SK-N-SH treated with all-trans-retinoic acid at 6 μM for 48 hours (cell line): ENCODE data around the gene SYNJ2.

ENCODE experiments used
- ATAC-seq: fragments of 200-7000 bp; cut with Tn5 transposase; 3 replicates; pipeline ENCODE4 v1.9.1; 2020; ENCODE audit warnings: mild to moderate bottlenecking, moderate library complexity
- ARNTL ChIP-seq: fragments of 450-650 bp; formaldehyde crosslinking; IDR thresholded peaks from 2 replicates; pipeline ENCODE4 v1.5.0; 2020; ENCODE audit warnings: low read depth, mild to moderate bottlenecking, moderate library complexity, borderline replicate concordance
- BACH2 ChIP-seq: fragments of 250-450 bp; sonication (Bioruptor Pico); IDR thresholded peaks from 2 replicates; pipeline ENCODE4 v1.9.0; 2021; ENCODE audit warnings: mild to moderate bottlenecking, borderline replicate concordance
- CREB5 ChIP-seq: fragments of 250-450 bp; sonication (Bioruptor Pico); IDR thresholded peaks from 2 replicates; pipeline ENCODE4 v1.5.1; 2020; ENCODE audit warnings: low read depth, mild to moderate bottlenecking, moderate library complexity
- ESRRG ChIP-seq: fragments of 250-450 bp; sonication (Bioruptor Pico); IDR thresholded peaks from 2 replicates; pipeline ENCODE4 v1.6.1; 2021; ENCODE audit warnings: mild to moderate bottlenecking
- GLIS3 ChIP-seq: fragments of 250-450 bp; sonication (Bioruptor Pico); IDR thresholded peaks from 2 replicates; pipeline ENCODE4 v1.5.0; 2020; ENCODE audit warnings: mild to moderate bottlenecking, moderate library complexity
- ISL1 ChIP-seq: fragments of 250-450 bp; sonication (Bioruptor Pico); IDR thresholded peaks from 2 replicates; pipeline ENCODE4 v2.1.2; 2022; ENCODE audit warnings: mild to moderate bottlenecking, moderate library complexity
- OSR1 ChIP-seq: fragments of 250-450 bp; sonication (Bioruptor Pico); IDR thresholded peaks from 2 replicates; pipeline ENCODE4 v1.8.0; 2022; ENCODE audit warnings: moderate library complexity, mild to moderate bottlenecking, inconsistent platforms
- PATZ1 ChIP-seq: fragments of 250-450 bp; sonication (Bioruptor Pico); IDR thresholded peaks from 2 replicates; pipeline ENCODE4 v1.8.0; 2020; ENCODE audit warnings: mild to moderate bottlenecking, moderate library complexity, borderline replicate concordance
- POU6F1 ChIP-seq: fragments of 250-450 bp; sonication (Bioruptor Pico); IDR thresholded peaks from 2 replicates; pipeline ENCODE4 v1.8.0; 2021; ENCODE audit warnings: low read depth, mild to moderate bottlenecking, moderate library complexity, borderline replicate concordance
- PPARA ChIP-seq: fragments of 250-450 bp; sonication (Bioruptor Pico); IDR thresholded peaks from 2 replicates; pipeline ENCODE4 v1.5.0; 2020; ENCODE audit warnings: mild to moderate bottlenecking, borderline replicate concordance
- RARB ChIP-seq: fragments of 250-450 bp; sonication (Bioruptor Pico); IDR thresholded peaks from 2 replicates; pipeline ENCODE4 v1.8.0; 2021; ENCODE audit warnings: mild to moderate bottlenecking, moderate library complexity
- SNAI2 ChIP-seq: fragments of 250-450 bp; sonication (Bioruptor Pico); IDR thresholded peaks from 2 replicates; pipeline ENCODE4 v1.5.0; 2020; ENCODE audit warnings: mild to moderate bottlenecking, moderate library complexity
- TOX ChIP-seq: fragments of 250-450 bp; sonication (Bioruptor Pico); IDR thresholded peaks from 2 replicates; pipeline ENCODE4 v1.8.0; 2021; ENCODE audit warnings: mild to moderate bottlenecking, moderate library complexity, borderline replicate concordance
- TSHZ2 ChIP-seq: fragments of 250-450 bp; sonication (Bioruptor Pico); IDR thresholded peaks from 2 replicates; pipeline ENCODE4 v1.5.0; 2020; ENCODE audit warnings: mild to moderate bottlenecking, moderate library complexity
- ZC3H10 ChIP-seq: fragments of 250-450 bp; sonication (Bioruptor Pico); IDR thresholded peaks from 2 replicates; pipeline ENCODE4 v1.5.1; 2021; ENCODE audit warnings: mild to moderate bottlenecking, moderate library complexity
- ZNF565 ChIP-seq: fragments of 450-650 bp; formaldehyde crosslinking; conservative IDR thresholded peaks from 2 replicates; pipeline ENCODE4 v1.5.0; 2020; ENCODE audit warnings: low read depth, mild to moderate bottlenecking, moderate library complexity
- ZNF70 ChIP-seq: fragments of 450-650 bp; formaldehyde crosslinking; IDR thresholded peaks from 2 replicates; pipeline ENCODE4 v1.5.0; 2020; ENCODE audit warnings: mild to moderate bottlenecking, moderate library complexity
- ZNF8 ChIP-seq: fragments of 450-650 bp; formaldehyde crosslinking; IDR thresholded peaks from 2 replicates; pipeline ENCODE4 v1.5.0; 2020; ENCODE audit warnings: mild to moderate bottlenecking, moderate library complexity

SYNJ2 gene

GRCh38 chr6:158086504-158087223 lies 105.0 kb downstream of the SYNJ2 start:
- TF ChIP-seq RARB = no peak
- TF ChIP-seq GLIS3 (CRISPR knock-in tag) = no peak
- no peak for TF ChIP-seq ZNF8
- no peak for TF ChIP-seq OSR1 (CRISPR knock-in tag)
- no peak for TF ChIP-seq ZNF70 (CRISPR knock-in tag)
- TF ChIP-seq ARNTL (CRISPR knock-in tag) = no peak
- TF ChIP-seq SNAI2 (CRISPR knock-in tag) = no peak
- TF ChIP-seq PATZ1 (CRISPR knock-in tag) = no peak
- TF ChIP-seq PPARA (CRISPR knock-in tag) = no peak
- no peak; the same call in 1 of the 3 replicates for ATAC-seq

- TF ChIP-seq POU6F1 (CRISPR knock-in tag) (no peak), ZNF565 (CRISPR knock-in tag) (no peak), SNAI2 (CRISPR knock-in tag) (no peak), TSHZ2 (CRISPR knock-in tag) (no peak), ISL1 (no peak), GLIS3 (CRISPR knock-in tag) (no peak), ZNF8 (no peak)
- ATAC-seq = no peak
Observed at GRCh38 chr6:158087224-158087867, 105.7 kb downstream of the SYNJ2 start.

- TF ChIP-seq CREB5 (CRISPR knock-in tag) (no peak), ZC3H10 (CRISPR knock-in tag) (no peak), TSHZ2 (CRISPR knock-in tag) (no peak), ZNF8 (no peak), ZNF70 (CRISPR knock-in tag) (no peak), RARB (no peak), PPARA (CRISPR knock-in tag) (no peak), GLIS3 (CRISPR knock-in tag) (no peak), BACH2 (CRISPR knock-in tag) (no peak), TOX (CRISPR knock-in tag) (no peak), ARNTL (CRISPR knock-in tag) (no peak), ESRRG (CRISPR knock-in tag) (no peak), PATZ1 (CRISPR knock-in tag) (no peak)
- ATAC-seq = no peak
Observed at GRCh38 chr6:158092806-158093205, 111.1 kb downstream of the SYNJ2 start.
